PFSK-1 (cell line): ENCODE results near the gene SREBF1.

Source experiments
- FOXP2 ChIP-seq: optimal IDR thresholded peaks from 2 replicates; pipeline ENCODE3; 2011; ENCODE audit warnings: borderline replicate concordance, control low read depth, inconsistent platforms; ENCODE audit not compliant: insufficient read depth; ENCODE audit errors: extremely low read length, extremely low read depth
- POLR2AphosphoS5 ChIP-seq: IDR thresholded peaks from 2 replicates; pipeline ENCODE4 v1.6.1; 2012; ENCODE audit warnings: low read depth, mild to moderate bottlenecking, control low read depth, low read length, moderate library complexity
- SIN3A ChIP-seq: IDR thresholded peaks from 2 replicates; pipeline ENCODE4 v1.6.1; 2012; ENCODE audit warnings: mild to moderate bottlenecking, low read length, moderate library complexity, borderline replicate concordance; ENCODE audit not compliant: insufficient read depth
- TAF1 ChIP-seq: IDR thresholded peaks from 2 replicates; pipeline ENCODE4 v1.6.1; 2012; ENCODE audit warnings: low read length, control low read depth, borderline replicate concordance; ENCODE audit not compliant: insufficient read depth
- TF ChIP-seq, protein P1 (sequence below), 2 experiments: IDR thresholded peaks; 2 replicates each; pipeline versions ENCODE4 v1.6.1 to v1.8.0; 2011 to 2012; ENCODE audit warnings: low read depth in 2 of 2, low read length in 2 of 2, control low read depth in 1 of 2, inconsistent platforms in 1 of 2, mild to moderate bottlenecking in 1 of 2, moderate library complexity in 1 of 2; ENCODE audit not compliant: insufficient read depth in 1 of 2

- TF ChIP-seq, protein P1, sequence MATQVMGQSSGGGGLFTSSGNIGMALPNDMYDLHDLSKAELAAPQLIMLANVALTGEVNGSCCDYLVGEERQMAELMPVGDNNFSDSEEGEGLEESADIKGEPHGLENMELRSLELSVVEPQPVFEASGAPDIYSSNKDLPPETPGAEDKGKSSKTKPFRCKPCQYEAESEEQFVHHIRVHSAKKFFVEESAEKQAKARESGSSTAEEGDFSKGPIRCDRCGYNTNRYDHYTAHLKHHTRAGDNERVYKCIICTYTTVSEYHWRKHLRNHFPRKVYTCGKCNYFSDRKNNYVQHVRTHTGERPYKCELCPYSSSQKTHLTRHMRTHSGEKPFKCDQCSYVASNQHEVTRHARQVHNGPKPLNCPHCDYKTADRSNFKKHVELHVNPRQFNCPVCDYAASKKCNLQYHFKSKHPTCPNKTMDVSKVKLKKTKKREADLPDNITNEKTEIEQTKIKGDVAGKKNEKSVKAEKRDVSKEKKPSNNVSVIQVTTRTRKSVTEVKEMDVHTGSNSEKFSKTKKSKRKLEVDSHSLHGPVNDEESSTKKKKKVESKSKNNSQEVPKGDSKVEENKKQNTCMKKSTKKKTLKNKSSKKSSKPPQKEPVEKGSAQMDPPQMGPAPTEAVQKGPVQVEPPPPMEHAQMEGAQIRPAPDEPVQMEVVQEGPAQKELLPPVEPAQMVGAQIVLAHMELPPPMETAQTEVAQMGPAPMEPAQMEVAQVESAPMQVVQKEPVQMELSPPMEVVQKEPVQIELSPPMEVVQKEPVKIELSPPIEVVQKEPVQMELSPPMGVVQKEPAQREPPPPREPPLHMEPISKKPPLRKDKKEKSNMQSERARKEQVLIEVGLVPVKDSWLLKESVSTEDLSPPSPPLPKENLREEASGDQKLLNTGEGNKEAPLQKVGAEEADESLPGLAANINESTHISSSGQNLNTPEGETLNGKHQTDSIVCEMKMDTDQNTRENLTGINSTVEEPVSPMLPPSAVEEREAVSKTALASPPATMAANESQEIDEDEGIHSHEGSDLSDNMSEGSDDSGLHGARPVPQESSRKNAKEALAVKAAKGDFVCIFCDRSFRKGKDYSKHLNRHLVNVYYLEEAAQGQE (IDR thresholded peaks at IDR 0.05; ENCODE audit: insufficient read depth in 1 of 2, low read depth in 2 of 2, low read length in 2 of 2) = no peak
- TF ChIP-seq POLR2AphosphoS5 (no peak), SIN3A (no peak), TAF1 (no peak), FOXP2 (no peak)
These were observed 71.3 kb downstream of the SREBF1 start for GRCh38 chr17:17765359-17766076.
